ENCODE data around the gene PAPOLA.

The PAPOLA gene

GRCh38 chr14:96614481-96614881 is 112.3 kb downstream of the PAPOLA start:
- 70 to 73% methylated on average over 16 of the region's 16 CpGs for WGBS, 2 experiments

GRCh38 chr14:96616161-96616721 is 114.1 kb downstream of the PAPOLA start:
- Histone ChIP-seq H3K9me3 (ENCODE audit: control insufficient read depth, low read length) (no peaks in the 10 kb centered on the region), H3K4me3 (ENCODE audit: insufficient read depth, low read depth, low read length) (no peak overlapping the region), H3K36me3 (ENCODE audit: control insufficient read depth, insufficient read depth, low read length) (no peaks in the 10 kb centered on the region), H3K27ac (ENCODE audit: insufficient read depth, low read depth, low read length, poor library complexity, severe bottlenecking) (no peak overlapping the region), H3K27me3 (ENCODE audit: control insufficient read depth, insufficient read depth, low read length, poor library complexity, severe bottlenecking) (no peaks in the 10 kb centered on the region), H3K4me1 (ENCODE audit: control insufficient read depth, insufficient read depth, low read length) (peaks cover 3% of the 10 kb centered on the region)
- WGBS, 2 experiments: 75 to 80% methylated on average over 14 of the region's 14 CpGs

More at GRCh38 chr14:96614481-96614881, 112.3 kb downstream of the PAPOLA start:
- Histone ChIP-seq H3K4me1 (ENCODE audit: control insufficient read depth, insufficient read depth, low read length) (peaks cover 3% of the 10 kb centered on the region), H3K4me3 (ENCODE audit: insufficient read depth, low read depth, low read length) (no peak overlapping the region), H3K9me3 (ENCODE audit: control insufficient read depth, low read length) (no peaks in the 10 kb centered on the region), H3K36me3 (ENCODE audit: control insufficient read depth, insufficient read depth, low read length) (no peaks in the 10 kb centered on the region), H3K27ac (ENCODE audit: insufficient read depth, low read depth, low read length, poor library complexity, severe bottlenecking) (no peak overlapping the region), H3K27me3 (ENCODE audit: control insufficient read depth, insufficient read depth, low read length, poor library complexity, severe bottlenecking) (no peaks in the 10 kb centered on the region)
